ENCODE results near the gene CACNA1S.

The CACNA1S gene

DNA sequence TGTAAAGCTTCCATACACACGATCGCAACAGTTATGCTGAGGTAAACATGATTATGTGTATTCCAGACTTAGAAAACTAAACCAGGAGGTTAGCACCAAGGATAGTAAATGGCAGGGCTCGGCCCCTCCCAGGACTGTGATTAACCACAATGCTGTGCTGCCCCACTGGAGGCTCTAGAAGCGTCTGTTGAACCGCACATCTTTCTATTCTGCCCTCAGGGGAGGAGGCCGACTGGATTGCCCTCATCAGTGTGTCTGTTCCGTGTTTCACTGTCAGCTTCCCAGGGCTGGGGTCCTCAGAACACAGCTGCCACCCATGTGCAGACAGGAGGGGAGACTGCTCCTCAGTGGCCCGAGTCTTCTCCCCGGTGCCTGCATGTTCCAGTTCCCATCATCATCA is 27.5 kb upstream of the CACNA1S start:
- no peak for DNase-seq

DNA sequence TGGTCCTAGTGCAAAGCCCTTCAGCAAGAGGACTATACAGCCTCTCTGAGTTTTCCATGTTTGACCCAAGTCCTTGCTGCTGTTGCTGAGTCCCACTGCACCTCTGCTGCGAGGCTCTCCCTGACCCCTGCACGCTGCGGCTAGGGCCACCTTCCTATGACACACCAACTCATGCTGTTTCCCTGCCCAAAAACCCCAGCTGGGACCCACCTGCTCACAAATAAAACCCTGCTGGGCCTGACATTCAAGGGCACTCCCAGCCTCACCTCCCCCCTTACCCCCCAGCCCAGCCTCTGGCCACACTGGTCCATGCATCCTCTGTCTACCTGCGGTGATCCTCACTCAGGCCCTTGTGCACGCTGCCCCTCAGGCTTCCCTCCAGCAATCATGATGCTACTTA is 27.1 kb upstream of the CACNA1S start:
- DNase-seq = no peak

DNA sequence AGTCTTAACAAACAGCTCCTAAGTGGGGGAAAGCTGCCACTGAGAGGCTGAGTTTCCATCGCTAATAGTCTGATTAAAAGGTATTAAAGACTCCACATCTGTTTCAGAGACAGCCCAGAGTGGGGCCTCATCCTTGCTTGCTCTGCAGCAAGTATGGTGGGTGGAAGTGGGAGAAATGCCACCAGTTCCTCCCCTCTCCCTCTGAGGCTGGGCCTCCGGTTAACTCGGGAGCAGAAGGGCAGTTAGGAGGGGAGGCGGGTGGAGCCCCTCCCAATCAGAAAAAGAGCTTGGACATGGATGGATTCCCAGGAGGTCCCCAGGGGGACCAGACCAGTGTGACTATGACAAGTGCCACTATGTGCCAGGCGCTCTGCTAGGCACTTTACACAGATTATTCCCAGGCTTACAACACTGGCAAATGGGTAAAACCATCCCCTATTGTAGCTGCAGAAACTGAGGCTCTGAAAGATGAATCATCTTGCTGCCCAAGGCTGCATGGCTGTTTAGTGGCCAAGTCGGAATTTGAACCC is 26.1 kb upstream of the CACNA1S start:
- no peak for DNase-seq

DNA sequence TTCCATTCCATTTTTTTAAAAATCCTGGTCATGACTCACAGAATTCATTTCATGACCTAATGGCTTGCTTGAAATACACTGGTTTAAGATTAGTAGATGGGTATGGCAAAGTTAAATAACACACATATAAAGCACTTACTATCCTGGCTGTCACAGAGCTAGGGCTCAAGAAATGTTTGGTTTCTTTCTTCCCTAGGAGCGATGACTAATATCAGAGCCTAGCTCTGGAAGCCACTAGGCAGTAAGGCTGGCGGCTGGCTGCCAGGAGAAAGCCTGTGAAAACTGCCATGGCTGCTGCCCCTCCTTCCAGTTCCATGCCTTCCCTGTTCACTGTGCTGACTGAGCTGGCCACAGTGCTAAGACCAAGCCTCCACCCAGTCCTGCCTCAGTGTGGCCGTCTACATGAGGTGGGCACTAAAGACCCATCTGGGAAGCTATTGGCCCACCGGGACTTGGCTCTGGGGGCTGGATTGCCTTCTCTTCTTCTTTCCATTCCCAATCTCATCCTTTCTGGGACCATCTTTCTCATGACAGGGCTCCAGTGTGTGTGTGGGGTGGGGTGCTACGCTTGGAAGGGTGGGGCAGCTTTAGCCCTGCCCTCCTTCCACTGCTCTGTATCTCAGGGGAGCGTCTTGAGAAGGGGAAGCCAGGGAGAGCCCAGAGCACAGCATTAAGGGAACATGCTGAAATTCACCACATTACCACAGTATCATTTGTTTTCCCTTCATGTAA is 25.5 kb upstream of the CACNA1S start:
- DNase-seq = no peak

DNA sequence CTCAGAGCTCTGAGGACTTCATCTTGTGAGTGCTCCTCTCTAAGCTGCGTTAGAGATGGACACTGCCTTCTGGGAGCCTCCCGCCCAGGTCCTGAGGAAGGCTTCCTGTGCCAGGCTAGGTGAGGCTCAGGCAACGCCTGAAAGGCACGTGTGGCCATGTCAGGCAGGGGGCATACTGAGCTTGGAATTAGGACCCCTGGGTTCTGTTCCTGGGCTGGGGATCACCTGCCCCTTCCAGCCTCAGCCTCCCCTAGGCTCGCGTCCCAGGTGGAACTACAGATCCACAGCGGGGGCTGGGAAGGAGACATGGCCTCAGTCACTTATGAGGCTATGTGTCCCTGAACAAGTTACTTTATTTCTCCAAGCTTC is 24.8 kb upstream of the CACNA1S start:
- no peak for DNase-seq

DNA sequence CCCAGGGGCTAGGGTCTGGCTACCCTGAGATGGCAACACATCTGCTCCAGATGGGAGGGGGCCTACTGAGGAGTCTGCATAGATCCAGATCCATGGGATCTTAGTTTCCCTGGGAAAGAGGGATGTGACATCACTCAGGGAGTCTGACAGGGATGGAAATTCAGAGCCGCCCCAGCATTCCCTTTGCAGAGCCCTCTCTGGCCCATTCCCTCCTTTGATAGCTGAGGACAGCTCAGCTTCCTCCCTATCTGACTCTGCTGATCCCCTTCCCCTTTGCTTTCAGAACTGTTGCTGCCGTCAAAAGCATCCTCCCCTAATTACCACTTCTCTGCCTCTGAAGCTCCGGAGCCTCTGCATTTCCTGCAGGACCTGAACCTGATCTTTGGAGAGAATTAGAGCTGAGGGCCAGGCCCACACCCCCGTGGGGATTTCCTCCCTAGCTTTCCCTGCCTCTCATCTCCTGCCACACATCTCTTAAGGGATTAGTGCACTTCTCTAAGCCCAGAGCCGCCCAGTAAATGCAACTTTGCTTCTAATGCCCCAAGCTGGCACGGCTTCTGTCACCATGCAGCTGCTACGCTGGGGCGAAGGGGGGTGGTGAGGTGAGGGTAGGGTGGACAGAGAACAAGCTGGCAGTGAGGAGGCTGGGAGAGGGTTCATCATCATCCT is 24.3 kb upstream of the CACNA1S start:
- DNase-seq = no peak

DNA sequence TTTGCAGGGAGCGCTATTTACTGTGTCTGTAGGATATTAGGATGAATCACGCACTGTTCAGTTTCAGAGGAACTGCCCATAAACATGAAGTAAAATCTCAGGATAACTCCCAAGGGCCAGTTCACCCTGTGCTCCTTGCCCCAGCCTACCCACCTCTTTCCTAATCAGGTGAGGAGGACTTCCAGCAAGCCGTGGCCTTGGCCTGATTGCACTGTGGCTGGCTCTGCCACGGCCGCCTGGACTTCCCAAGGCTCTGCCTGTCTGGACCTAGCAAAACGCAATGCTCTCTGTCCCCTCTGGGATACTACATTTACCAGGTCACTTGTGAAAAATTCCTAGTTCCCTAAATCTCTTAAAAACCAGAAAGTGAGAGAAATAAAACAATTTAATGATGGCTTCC is 22.2 kb upstream of the CACNA1S start:
- DNase-seq = no peak

DNA sequence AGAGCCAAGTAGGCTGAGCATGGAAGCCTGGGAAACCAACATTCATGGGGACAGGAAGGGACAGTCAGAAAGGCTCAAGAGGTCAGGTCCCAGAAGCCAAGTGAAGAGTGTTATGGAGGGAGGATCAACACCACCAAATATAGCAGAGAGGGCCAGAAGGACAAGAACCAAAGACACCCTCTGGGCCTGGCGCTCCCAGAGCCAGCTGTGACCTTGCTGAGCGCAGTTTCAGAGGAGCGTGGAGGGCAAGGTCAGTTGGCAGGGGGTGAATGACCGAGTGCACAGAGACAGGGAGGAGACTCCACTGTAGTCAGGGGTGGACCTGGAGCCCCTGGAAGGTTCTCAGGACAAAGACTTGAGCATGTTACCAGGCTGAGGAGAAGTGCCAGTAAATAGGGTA is 19.2 kb upstream of the CACNA1S start:
- no peak for DNase-seq

DNA sequence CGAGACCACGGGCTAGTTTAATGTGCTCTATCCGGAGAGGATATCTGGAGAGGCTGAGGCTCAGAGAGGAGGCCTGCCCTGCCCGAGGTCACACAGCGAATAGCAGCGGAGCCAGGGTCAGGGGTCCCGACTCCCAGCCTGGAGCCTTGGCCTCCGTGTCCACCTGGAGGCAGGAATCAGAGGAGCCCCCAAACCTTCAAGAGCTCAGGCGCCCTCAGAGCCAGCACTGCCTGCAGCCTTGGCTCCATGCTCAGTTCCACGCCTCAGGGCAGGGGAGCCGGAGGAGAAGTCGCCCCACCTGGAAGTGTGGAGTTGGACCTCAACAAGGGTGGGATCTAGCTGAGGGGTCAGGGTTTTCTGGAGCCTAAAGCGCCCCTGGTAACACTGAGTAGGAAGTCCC is 16.7 kb upstream of the CACNA1S start:
- DNase-seq = no peak

DNA sequence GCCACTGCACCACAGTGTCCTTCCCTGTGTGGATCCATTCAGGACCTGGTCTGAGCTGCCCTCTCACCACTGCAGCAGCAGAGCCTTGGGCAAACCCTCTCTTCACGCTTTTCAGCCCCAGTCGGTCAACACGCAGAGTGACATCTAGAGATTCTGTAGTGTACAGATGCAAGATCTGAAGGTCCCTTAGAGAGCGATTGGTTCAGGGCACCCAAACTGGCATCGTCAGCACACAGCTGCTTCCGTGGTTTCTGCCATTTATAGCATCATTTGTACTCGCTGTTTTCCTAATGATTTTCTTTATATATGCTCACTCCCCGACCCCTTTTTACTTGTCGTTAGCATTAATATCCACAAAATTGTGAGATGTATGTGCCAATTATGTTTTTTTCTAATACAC is 16.2 kb upstream of the CACNA1S start:
- no peak for DNase-seq

DNA sequence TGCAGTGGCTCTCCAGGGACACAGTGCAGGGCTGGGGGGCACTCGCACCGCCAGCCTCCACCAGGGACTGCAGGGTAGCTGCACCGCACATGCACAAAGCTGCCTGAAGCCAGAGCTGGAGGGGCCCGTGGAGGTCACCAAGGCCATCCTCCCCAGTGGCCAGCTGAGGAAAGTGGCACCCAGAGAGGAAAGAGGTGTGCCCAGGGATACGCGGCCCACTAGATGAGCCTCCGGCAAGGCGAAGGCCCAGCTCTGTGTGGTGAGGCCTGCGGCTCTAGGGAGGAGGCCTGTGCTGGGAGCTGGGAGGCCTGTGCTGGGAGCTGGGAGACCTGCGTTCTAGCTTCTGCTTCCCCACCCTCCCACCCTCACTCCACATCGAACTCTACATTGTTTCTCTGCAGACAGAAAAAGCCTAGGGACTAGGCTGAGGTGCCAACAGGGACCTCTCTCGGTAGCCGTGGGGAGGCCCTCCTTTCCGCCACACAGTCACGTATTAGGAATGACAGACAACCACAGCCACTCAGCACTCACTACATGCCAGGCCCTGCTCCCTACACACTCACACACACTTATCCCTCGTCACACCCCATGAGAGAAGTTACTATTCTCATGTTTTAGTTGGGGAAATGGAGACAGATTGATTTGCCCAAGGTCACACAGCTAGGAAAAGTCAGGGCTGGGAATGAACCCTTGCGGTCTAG is 15.7 kb upstream of the CACNA1S start:
- DNase-seq = peak; percentile 11

DNA sequence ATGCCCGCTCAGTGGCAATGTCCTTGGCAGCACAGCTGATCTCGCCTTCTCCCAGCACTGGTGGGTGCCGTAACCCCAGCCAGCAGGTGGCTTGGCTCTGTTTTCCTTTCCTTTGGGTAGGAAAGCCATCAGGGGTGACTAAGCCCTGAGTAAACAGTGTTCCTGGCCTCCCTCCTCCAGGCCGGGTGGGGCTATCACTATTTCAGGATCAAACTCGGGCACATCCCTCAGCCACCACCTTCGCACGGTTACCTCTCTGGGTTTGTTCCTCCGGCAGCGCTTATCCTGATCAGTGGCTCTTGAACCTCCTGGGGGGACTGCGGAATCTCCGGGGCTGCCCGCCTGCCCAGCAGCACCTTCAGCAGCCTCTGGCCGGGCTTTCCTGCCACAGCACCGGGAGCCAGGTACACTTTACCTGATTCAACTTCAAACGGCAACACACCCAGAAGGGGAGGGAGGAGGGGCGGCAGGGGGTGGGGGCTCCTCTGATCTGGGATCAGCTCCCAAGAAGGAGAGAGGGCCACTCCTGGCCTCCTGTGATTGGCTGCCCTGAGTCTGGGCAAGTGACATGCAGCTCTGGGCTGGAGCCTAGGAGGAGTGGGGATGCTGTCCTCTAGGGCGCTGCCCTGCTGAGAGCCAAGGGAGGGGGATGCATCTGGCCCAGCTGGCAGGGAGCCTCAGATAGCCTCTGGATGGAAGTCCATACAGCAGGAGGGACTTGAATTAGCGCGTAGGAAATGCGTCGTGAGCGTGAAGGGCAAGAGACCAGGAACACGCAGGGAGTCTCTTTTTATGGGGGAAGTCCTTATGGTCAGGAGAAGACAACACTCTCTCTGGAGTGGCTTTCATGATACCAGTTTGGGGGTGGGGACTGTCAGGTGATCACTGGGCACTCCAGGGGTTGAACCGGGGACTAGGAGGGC is 14.9 kb upstream of the CACNA1S start, which contains the start of gene ASCL5:
ASCL5 (minus strand) TSS at position 353 of the 923 bp plus-strand sequence. CDS start 11,812 bp downstream, outside the sequence.
- peak; percentile 63 for DNase-seq

DNA sequence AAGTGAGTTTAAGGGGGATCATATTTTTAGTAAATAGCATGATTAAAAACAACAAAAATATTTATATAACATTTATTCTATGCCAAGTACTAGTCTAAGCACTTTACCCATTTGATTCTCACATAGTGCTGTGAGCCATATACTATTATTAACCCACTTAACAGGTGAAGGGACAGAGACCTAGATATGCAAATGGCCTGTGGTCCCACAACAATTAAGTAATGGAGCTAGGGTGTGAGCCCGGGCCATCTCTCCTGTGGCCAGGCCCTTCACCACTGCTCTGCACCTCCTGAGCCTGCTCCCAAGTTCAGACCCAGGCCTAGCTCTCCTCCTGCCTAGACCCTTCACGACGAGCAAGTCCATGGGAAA is 14.2 kb upstream of the CACNA1S start:
- no peak for DNase-seq

DNA sequence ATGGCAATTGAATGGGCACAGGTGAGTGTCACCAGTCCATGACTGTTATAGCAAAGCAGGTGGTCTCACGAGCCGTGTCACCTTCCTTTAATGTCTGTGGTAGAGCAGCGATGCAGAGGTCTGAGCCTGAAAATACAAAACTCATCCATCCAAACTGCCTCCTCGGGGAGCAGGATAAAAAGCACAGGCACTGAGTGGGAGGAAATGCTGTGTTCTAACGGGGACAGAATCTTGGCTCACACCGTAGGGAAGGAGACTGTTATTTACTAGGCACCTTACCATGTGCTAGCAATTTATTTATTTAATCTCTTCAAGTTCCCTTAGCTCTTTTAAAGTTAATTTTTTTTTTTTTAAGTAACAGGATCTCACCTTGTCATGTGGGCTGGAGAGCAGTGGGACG is 13.6 kb upstream of the CACNA1S start:
- DNase-seq = peak; percentile 66

DNA sequence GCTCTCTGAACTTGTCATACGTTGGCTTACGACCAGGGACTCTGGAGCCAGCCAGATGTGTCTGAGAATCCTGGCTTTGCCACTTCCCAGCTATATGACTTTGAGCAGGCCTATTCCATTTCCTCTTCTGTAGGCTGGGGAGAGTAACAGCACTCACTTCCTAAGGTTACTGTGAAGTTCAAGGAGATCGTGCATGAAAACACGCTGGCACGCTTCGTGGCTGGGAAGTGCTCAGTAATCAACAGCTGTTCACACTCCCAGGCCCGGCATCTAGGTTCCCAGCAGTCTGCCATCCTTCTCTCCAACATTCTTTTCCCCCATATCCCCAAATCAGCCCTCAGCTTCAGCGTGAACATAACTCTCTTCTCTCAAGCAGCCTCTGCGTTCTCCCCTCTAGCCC is 12.8 kb upstream of the CACNA1S start:
- DNase-seq = peak; percentile 43

DNA sequence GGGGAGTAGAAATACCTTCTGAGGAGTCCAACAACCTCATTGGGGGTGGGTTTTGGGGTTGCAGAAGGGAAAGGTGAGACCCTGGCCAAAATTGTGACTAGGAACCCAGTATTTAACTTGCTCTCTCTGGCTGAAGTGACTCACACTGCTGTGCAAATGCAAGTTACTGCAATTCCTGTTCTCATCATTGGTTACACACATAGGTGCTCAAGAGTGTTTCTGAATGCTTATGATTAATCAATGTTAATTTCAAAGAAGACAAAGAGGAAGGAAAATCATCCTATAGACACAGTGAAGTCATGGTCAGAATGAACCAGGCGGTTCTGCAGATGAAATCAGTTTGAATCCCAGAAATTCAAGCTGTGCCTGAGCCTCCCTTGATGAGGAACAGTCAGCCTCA is 11.6 kb upstream of the CACNA1S start:
- DNase-seq = no peak

DNA sequence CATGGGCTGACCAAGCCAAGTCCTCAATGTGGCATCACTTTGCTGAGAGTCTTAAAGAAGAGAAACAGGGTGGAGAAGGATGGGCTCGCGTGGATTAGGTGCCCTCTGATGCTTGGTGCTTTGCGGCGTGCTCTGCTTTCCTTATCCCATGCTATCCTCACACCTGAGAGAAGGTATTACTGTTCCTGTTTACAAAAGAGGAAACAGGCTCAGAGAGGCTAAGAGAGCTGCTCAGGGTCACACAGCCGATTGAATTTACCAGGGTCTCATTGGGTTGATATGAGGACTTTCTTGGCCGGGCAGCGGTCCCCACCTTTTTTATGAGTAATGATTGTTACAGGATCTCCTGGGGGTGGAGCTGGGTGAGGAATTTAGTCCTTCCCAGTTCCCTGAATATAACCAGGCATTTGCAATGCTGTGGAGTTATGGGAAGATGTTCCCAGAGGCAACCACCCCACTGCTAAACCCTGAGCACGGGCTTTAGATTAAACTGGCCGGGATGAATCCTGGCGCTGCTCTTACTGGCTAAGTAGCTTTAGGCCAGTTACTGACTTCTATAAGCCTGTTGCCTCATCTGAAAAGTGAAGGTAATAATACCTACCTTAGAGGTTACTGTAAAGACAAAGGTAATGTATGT is 10.2 kb upstream of the CACNA1S start:
- no peak for DNase-seq

DNA sequence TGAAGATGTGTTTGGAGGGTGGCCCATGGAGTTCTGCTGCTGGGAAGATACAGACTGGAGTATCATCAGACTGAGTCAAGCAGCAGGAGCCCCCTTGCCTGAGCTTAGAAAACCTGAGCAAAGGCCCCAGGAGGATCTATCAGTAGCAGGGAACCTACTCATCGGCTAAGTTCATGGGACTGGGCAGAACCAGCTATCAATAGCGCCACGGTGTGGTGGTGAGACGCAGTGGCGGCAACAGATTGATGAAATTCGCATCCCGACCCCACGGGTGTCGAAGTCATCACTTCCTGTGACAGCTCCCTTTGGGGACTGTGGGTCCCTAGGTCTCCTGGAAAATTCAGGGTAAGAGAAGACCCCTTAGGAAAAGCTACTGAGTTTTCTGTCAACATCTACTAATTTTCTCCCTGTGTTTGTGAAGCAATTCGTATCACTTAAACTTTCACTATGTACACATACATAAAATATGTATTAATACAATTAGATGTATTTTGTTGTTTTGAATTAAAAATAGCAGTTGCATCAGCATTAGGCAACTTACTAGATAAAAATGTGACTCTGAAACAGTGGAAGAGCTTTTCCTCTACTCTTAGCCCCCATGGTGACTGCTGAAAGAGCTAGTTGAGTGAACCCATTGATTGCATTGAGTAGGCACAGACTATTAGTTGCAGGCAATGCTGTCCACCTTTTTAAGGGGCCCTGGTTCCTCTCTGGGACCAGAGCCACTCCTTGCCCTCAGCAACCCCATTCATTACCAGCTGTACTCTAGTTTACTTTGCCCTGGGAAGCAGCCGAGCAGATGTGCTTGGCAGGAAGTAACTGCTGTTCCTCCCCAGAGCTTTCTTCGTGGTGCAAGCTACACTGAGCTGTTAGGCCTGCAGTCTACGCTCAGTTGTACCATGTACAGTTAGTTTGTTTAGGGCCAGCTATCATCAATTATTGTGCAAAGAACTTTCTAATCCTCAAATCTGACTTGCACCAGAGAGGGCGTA is 7.3 kb upstream of the CACNA1S start:
- DNase-seq = no peak

DNA sequence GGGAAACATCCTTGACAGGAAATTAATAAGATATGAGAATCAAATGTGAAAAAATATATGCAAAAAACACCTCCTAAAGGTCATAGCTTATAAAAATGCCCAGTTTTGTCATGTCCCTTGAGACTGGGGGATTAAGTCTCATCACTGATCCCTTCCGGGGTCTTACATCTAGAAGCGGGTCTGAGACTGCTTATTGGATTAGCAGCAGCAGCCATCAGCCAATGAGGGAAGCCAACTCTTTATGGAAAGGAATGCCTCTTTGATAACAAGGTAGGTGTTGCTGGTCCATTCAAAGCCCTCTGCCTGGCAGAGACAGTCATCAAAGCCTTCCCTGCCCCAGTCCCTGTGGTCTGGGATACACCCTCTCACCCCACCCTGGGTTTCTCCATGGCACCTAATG is 3.9 kb upstream of the CACNA1S start:
- DNase-seq = no peak

DNA sequence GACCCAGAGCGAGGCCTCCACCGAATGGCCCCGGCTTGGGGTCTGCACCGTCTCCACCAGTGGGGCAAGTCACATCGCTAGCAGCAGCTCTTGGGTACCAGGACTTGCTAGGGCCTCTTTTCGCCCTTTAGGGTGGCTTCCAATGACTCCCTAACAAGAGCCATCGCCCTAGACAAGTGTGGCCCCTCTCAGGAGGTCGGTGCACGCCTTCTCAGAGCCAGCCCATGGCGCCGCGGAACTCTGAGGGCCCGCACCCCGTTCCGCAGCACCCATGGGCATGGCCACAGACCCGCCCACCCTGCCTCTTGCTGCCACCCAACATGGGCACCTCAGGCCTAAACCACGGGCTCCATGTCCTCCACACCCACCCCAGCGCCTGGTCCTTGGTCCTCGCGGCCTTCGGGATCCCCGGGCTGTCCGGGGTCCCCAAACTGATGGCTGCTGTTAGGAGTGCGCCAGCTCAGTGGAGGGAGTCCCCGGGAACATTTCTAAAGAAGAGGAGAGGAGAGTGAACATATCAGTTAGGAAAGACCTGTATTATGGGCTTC is 3.2 kb upstream of the CACNA1S start:
- DNase-seq = no peak

Data from DMS79 treated with DMSO at 0.1 percent for 48 hours (cell line).